Right atrium auricular region (tissue), 2 donors: ENCODE measurements around the gene ABCF3. TPM values are rescaled to one million over a fixed set of nuclear protein-coding genes. Genes with fewer than 3 reads are reported as not detected.

ENCODE experiments used
- DNase-seq: peaks from one replicate; pipeline ENCODE4 v3.0.0-alpha.2; 2019; ENCODE audit warnings: low spot score
- H3K27ac ChIP-seq, 2 donors: fragments of 200-600 bp; sonication (generic); 1 replicate in 1 of 2; 2 replicates in 1 of 2; pipeline ENCODE4 v1.5.1; 2016 to 2019
- H3K27me3 ChIP-seq, 2 donors: fragments of 200-600 bp; sonication (generic); one replicate each; pipeline versions ENCODE4 v1.5.1 to v1.6.0; 2017 to 2019
- H3K36me3 ChIP-seq: fragments of 200-600 bp; sonication (generic); one replicate; pipeline ENCODE4 v1.5.1; 2016
- H3K4me1 ChIP-seq, 2 donors: fragments of 200-600 bp; sonication (generic); one replicate each; pipeline versions ENCODE4 v1.5.1 to v1.6.0; 2017 to 2019
- H3K4me3 ChIP-seq, 2 donors: fragments of 200-600 bp; sonication (generic); 1 replicate in 1 of 2; 2 replicates in 1 of 2; pipeline ENCODE4 v1.5.1; 2017 to 2019; ENCODE audit warnings: mild to moderate bottlenecking in 1 of 2, moderate library complexity in 1 of 2
- H3K9me3 ChIP-seq, 2 donors: fragments of 200-600 bp; sonication (generic); one replicate each; pipeline ENCODE4 v1.5.1; 2019
- total RNA-seq, 2 donors: library from RNA; depleted of rRNA; stranded (reverse); fragments of >200 nt; gene quantifications; one replicate each; pipeline ENCODE4 v1.1.0, GENCODE V29; 2016
- TF ChIP-seq, protein P1 (sequence below), 2 donors: fragments of 200-600 bp; sonication (generic); IDR thresholded peaks; one replicate each; pipeline ENCODE4 v1.5.1; 2019; ENCODE audit warnings: antibody characterized with exemption in 2 of 2

ABCF3 gene
- total RNA-seq, 2 donors from 2014 or later: 42.8 to 47.9 TPM

GRCh38 chr3:184209146-184209923 is 23.3 kb downstream of the ABCF3 start:
- no peak for DNase-seq
- Histone ChIP-seq H3K27me3 (no peaks in the 10 kb centered on the region), H3K36me3 (no peaks in the 10 kb centered on the region), H3K4me3 (no peak overlapping the region), H3K27ac (no peak overlapping the region), H3K4me1 (no peaks in the 10 kb centered on the region), H3K9me3 (no peaks in the 10 kb centered on the region)
- TF ChIP-seq, protein P1, sequence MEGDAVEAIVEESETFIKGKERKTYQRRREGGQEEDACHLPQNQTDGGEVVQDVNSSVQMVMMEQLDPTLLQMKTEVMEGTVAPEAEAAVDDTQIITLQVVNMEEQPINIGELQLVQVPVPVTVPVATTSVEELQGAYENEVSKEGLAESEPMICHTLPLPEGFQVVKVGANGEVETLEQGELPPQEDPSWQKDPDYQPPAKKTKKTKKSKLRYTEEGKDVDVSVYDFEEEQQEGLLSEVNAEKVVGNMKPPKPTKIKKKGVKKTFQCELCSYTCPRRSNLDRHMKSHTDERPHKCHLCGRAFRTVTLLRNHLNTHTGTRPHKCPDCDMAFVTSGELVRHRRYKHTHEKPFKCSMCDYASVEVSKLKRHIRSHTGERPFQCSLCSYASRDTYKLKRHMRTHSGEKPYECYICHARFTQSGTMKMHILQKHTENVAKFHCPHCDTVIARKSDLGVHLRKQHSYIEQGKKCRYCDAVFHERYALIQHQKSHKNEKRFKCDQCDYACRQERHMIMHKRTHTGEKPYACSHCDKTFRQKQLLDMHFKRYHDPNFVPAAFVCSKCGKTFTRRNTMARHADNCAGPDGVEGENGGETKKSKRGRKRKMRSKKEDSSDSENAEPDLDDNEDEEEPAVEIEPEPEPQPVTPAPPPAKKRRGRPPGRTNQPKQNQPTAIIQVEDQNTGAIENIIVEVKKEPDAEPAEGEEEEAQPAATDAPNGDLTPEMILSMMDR (IDR thresholded peaks at IDR 0.05): no peak

DNA sequence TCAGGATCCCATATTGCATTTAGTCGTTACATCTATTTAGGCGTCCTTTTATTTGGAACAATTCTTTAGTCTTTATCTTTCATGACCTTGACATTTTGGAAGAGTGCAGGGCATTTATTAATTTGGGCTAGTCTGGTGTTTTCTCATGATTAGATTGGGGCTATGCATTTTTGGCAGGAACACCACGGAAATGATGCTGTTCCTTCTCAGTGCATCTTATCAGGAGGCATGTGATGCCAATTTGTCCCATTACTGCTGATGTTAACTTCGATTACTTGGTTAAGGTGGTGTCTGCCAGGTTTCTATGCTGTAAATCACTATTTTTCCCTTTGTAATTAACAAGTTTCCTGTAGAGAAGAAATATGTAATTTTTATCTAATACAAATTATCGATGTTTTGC is 25.3 kb downstream of the ABCF3 start:
- no peaks in the 10 kb centered on the region for H3K27me3 ChIP-seq
- TF ChIP-seq, protein P1 (IDR thresholded peaks at IDR 0.05): no peak
- H3K36me3 ChIP-seq: no peaks in the 10 kb centered on the region
- H3K9me3 ChIP-seq: no peaks in the 10 kb centered on the region
- no peak overlapping the region for H3K27ac ChIP-seq
- H3K4me3 ChIP-seq: no peak overlapping the region
- no peaks in the 10 kb centered on the region for H3K4me1 ChIP-seq
- DNase-seq: no peak

GRCh38 chr3:184211718-184212117 is 25.7 kb downstream of the ABCF3 start:
- Histone ChIP-seq H3K4me1 (no peaks in the 10 kb centered on the region), H3K27me3 (no peaks in the 10 kb centered on the region), H3K36me3 (no peaks in the 10 kb centered on the region), H3K4me3 (no peak overlapping the region), H3K9me3 (no peaks in the 10 kb centered on the region), H3K27ac (no peak overlapping the region)
- DNase-seq: no peak
- TF ChIP-seq, protein P1 (IDR thresholded peaks at IDR 0.05): no peak

DNA sequence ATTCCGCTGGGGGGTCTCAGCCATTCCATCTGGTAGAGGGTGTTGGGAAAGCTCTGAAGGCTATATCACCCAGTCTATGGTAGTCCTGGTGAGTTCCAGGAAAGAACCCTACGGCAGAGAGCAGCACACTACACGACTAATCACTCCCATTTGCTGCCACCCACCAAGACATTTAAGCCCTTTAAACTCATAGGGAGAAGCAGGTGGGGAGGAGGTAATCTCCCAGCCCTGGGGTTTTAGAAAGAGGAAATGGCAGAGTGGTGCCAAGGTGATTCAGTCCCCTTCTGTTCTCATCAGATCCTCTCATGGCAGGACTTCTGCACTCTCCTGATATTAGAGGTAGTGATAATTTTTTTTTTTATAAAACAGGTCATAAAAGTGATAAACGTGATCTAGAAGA is 32.8 kb downstream of the ABCF3 start:
- H3K9me3 ChIP-seq: no peaks in the 10 kb centered on the region
- TF ChIP-seq, protein P1 (IDR thresholded peaks at IDR 0.05): no peak
- H3K27me3 ChIP-seq: no peaks in the 10 kb centered on the region

GRCh38 chr3:184222521-184222920 is 36.5 kb downstream of the ABCF3 start:
- no peak overlapping the region for H3K27ac ChIP-seq
- TF ChIP-seq, protein P1 (IDR thresholded peaks at IDR 0.05): no peak
- H3K4me1 ChIP-seq: no peaks in the 10 kb centered on the region

More for the DNA sequence above, 32.8 kb downstream of the ABCF3 start:
- DNase-seq: no peak
- H3K27ac ChIP-seq: no peak overlapping the region
- no peaks in the 10 kb centered on the region for H3K4me1 ChIP-seq
- no peaks in the 10 kb centered on the region for H3K36me3 ChIP-seq
- no peak overlapping the region for H3K4me3 ChIP-seq

DNA sequence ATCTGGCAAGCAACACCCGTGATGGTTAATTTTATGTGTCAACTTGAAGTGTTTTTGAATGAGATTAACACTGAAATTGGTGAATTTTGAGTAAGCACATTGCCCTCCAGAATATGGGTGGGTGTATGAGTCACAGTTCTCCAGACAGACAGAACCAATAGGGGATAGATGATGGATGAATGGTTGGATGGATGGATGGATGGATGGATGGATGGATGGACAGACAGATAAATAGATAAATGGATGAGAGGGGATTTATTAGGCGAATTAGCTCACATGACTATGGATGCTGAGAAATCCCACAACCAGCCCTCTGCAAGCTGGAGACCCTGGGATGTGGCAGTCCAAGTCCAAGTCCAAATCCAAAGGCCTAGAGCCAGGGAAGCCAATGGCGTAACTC is 37.9 kb downstream of the ABCF3 start:
- Histone ChIP-seq H3K27me3 (no peaks in the 10 kb centered on the region), H3K9me3 (no peaks in the 10 kb centered on the region), H3K27ac (no peak overlapping the region), H3K4me3 (no peak overlapping the region), H3K36me3 (no peaks in the 10 kb centered on the region), H3K4me1 (peaks cover 0 to 3% of the 10 kb centered on the region in 2 donors)
- TF ChIP-seq, protein P1 (IDR thresholded peaks at IDR 0.05): no peak
- no peak for DNase-seq

More at GRCh38 chr3:184222521-184222920, 36.5 kb downstream of the ABCF3 start:
- no peaks in the 10 kb centered on the region for H3K27me3 ChIP-seq
- H3K9me3 ChIP-seq: no peaks in the 10 kb centered on the region
- DNase-seq: no peak
- no peaks in the 10 kb centered on the region for H3K36me3 ChIP-seq
- no peak overlapping the region for H3K4me3 ChIP-seq
